Calu3 (cell line): ENCODE results near the gene ZMYND10. TPM values are rescaled to one million over a fixed set of nuclear protein-coding genes. Genes with fewer than 3 reads are reported as not detected.

Experiments used
- BruUV-seq: library from RNA; stranded (reverse); fragments of 400-500 nt; replicated peaks from 2 replicates; lab custom pipeline; 2021; lab: Mats Ljungman, UMichigan
- CTCF ChIA-PET: fragments of 300-600 bp; sonication (Branson Sonifier 250); formaldehyde crosslinking; loops from one replicate; lab custom pipeline; 2022; ENCODE audit warnings: antibody characterized with exemption; lab: Charles Lee
- DNase-seq: peaks from one replicate; pipeline ENCODE4 v3.0.0; 2022
- H3K27ac Mint-ChIP-seq: one replicate; pipeline ENCODE4 v1.8.0; 2022; ENCODE audit warnings: mixed read lengths; ENCODE audit not compliant: unreplicated experiment
- H3K27me3 Mint-ChIP-seq: one replicate; pipeline ENCODE4 v1.8.0; 2022; ENCODE audit warnings: mixed read lengths; ENCODE audit not compliant: unreplicated experiment
- H3K36me3 Mint-ChIP-seq: one replicate; pipeline ENCODE4 v1.8.0; 2022; ENCODE audit warnings: mild to moderate bottlenecking, moderate library complexity, mixed read lengths; ENCODE audit not compliant: insufficient read depth, unreplicated experiment
- H3K4me1 Mint-ChIP-seq: one replicate; pipeline ENCODE4 v1.8.0; 2022; ENCODE audit warnings: mild to moderate bottlenecking, low read depth, mixed read lengths; ENCODE audit not compliant: unreplicated experiment
- H3K4me3 Mint-ChIP-seq: one replicate; pipeline ENCODE4 v1.8.0; 2022; ENCODE audit warnings: mild to moderate bottlenecking, low read depth, moderate library complexity, mixed read lengths; ENCODE audit not compliant: unreplicated experiment
- H3K9me3 Mint-ChIP-seq: one replicate; pipeline ENCODE4 v1.8.0; 2022; ENCODE audit warnings: low read depth, mixed read lengths; ENCODE audit not compliant: unreplicated experiment
- intact Hi-C: fragments of 100-400 bp; cut with micrococcal nuclease; formaldehyde crosslinking; loops from one replicate; pipeline ENCODE4 v1.10.0; 2022; ENCODE audit not compliant: unreplicated experiment
- total RNA-seq: library from RNA; stranded (reverse); gene quantifications from 2 replicates; pipeline ENCODE4 v1.2.3, GENCODE V29; 2022
- TF ChIP-seq, protein P1 (sequence below): fragments of 200-600 bp; IDR thresholded peaks from one replicate; pipeline ENCODE4 v1.8.0; 2022; ENCODE audit warnings: antibody characterized with exemption; ENCODE audit not compliant: unreplicated experiment

ZMYND10 gene
- total RNA-seq, 1 experiment from 2014 or later = 0.71 TPM

DNA sequence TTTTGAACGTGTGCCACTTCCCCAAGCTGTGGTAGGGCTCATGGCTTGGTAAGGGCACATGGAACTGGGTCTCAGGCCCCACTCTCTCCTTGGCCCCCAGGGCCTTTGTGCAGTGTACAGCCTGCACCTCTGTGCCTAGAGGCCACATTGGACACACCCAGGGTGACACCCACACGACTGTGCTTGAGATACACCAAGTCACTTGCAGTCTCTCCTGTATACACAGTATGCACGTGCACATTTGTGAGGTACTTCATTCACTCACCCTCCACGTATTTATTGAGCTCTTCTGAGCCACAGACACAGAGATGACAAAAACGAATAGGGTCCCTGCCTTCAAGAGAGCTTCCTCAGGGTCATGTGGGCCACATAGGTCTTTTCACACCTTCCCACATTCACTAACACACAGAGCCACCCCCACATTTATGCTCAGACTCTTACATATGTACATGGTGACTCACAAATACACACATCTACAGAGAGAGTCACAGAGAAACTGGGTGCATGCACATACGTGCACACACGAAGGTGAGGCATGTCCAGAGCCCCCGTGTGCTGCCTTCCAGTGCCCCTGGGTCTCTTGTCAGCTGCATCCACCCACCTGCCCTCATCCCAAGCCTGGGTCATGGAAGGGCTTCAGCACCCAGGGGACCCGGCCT is 23.6 kb upstream of the ZMYND10 start:
- Mint-ChIP-seq H3K4me1 (no peaks in the 10 kb centered on the region), H3K9me3 (no peaks in the 10 kb centered on the region), H3K27me3 (peaks cover 63% of the 10 kb centered on the region), H3K4me3 (no peak overlapping the region), H3K36me3 (peaks cover 13% of the 10 kb centered on the region), H3K27ac (no peak overlapping the region)
- TF ChIP-seq, protein P1, sequence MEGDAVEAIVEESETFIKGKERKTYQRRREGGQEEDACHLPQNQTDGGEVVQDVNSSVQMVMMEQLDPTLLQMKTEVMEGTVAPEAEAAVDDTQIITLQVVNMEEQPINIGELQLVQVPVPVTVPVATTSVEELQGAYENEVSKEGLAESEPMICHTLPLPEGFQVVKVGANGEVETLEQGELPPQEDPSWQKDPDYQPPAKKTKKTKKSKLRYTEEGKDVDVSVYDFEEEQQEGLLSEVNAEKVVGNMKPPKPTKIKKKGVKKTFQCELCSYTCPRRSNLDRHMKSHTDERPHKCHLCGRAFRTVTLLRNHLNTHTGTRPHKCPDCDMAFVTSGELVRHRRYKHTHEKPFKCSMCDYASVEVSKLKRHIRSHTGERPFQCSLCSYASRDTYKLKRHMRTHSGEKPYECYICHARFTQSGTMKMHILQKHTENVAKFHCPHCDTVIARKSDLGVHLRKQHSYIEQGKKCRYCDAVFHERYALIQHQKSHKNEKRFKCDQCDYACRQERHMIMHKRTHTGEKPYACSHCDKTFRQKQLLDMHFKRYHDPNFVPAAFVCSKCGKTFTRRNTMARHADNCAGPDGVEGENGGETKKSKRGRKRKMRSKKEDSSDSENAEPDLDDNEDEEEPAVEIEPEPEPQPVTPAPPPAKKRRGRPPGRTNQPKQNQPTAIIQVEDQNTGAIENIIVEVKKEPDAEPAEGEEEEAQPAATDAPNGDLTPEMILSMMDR = no peak
- DNase-seq = no peak
- CTCF ChIA-PET = interaction anchor here (1.2 kb wide), 1 partner anchor 21 kb away, joined by 3 read pairs; no protein-coding TSS in a partner anchor
- intact Hi-C loops = no loop called here
- BruUV-seq = no TSS peak

DNA sequence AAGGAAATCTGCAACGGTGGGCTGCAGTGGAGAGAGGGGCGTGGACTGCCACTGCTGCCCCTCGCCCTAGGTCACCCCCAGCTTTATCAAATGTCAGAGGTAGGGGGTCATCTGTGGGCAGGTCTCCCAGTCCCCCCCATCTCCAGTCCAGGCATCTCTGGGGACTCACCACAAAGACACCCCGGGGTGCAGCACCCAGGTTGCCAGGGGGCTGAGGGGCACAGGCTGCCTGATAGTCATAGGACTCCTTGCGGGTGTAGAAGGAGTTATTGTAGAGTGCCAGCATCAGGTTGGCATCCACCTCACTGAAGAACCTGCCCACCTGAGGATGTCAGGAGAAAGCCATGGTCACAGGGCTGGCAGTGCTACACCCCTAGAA is 20.3 kb upstream of the ZMYND10 start:
- no peak for DNase-seq
- Mint-ChIP-seq H3K4me1 (no peaks in the 10 kb centered on the region), H3K27ac (no peak overlapping the region), H3K36me3 (peaks cover 13% of the 10 kb centered on the region), H3K4me3 (peak overlapping the region; percentile 64), H3K9me3 (no peaks in the 10 kb centered on the region), H3K27me3 (peaks cover 44% of the 10 kb centered on the region)
- TF ChIP-seq, protein P1 = no peak
- intact Hi-C loops = no loop called here
- no TSS peak for BruUV-seq
- CTCF ChIA-PET = no interaction called here

DNA sequence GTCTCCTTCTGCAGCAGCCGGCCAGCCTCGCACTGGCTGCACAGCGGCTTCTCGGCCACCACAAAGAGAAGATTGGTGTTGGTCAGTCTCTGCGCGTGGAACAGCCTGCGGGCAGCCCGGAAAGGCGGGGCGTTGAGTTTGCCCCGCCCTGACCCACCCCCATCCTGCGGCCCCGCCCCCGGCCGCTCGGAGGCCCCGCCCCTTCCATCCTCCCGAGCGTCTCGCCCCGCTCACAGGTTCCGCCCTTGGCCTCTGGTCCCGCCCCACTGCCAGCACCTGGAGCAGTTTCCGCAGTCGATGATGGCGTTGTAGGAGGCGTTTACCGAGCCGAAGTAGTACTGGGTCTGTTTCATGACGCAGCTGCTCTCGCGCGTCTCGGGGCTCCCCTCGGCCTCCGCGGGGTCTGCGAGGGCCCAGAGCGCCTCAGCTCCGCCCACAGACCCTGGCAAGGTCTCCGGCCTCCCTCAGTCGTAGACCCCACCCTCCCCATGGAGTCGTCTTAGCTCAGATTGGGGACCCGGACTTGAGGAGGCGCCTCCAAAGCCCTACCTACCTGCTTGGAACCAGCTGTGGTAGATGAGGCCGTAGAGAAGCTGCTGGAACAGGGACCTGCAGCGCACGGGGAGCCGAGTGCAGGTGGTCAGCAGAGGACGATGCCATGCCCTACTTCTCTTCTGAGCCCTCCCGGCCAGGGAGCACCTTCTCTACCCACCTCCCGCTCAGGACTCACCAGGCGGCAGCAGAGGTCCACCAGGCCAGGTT is 19.7 kb upstream of the ZMYND10 start:
- no TSS peak for BruUV-seq
- peaks cover 39% of the 10 kb centered on the region for H3K27me3 Mint-ChIP-seq
- peak; percentile 87 for DNase-seq
- H3K4me3 Mint-ChIP-seq = peak overlapping the region; percentile 64
- peaks cover 13% of the 10 kb centered on the region for H3K36me3 Mint-ChIP-seq
- TF ChIP-seq, protein P1 = no peak
- no peaks in the 10 kb centered on the region for H3K4me1 Mint-ChIP-seq
- no peak overlapping the region for H3K27ac Mint-ChIP-seq
- intact Hi-C loops = no loop called here
- H3K9me3 Mint-ChIP-seq = no peaks in the 10 kb centered on the region
- CTCF ChIA-PET = interaction anchor here (0.6 kb wide), 1 partner anchor 187 kb away, joined by 3 read pairs; no protein-coding TSS in a partner anchor

DNA sequence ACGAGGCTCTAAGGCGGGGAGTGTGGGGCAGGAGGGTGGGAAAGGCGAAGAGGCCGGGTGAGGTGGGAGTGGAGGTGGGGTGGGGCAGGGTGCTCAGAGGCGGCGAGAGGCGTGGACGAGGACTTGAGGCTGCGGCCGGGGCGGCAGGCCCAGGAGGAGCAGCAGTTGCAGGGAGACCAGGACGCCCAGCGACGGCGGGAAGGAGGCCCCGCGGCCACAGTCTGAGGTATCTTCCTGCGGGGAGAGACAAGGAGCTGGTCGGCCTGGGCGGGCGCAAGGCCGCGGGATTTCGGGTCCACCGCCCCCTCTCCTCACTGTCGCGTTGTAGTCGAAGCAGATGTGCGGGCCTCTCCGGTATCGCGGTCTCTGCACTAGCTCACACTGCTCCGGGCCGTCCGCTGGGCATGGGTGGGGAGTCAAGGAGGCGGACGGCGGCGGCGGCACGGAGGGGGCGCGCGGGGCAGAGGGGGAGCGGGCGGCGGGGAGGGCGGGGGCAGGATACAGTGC is 19.1 kb upstream of the ZMYND10 start:
- H3K4me1 Mint-ChIP-seq = no peaks in the 10 kb centered on the region
- CTCF ChIA-PET = interaction anchor here (0.6 kb wide), 1 partner anchor 187 kb away, joined by 3 read pairs; no protein-coding TSS in a partner anchor
- peaks cover 14% of the 10 kb centered on the region for H3K36me3 Mint-ChIP-seq
- H3K27ac Mint-ChIP-seq = no peak overlapping the region
- no TSS peak for BruUV-seq
- TF ChIP-seq, protein P1 = no peak
- no peaks in the 10 kb centered on the region for H3K9me3 Mint-ChIP-seq
- H3K4me3 Mint-ChIP-seq = peak overlapping the region; percentile 64
- H3K27me3 Mint-ChIP-seq = peaks cover 32% of the 10 kb centered on the region
- DNase-seq = no peak
- intact Hi-C loops = no loop called here
